ENCODE measurements around the gene STMN3. TPM values are rescaled to one million over a fixed set of nuclear protein-coding genes. Genes with fewer than 3 reads are reported as not detected.

Gene STMN3
- total RNA-seq, 1 experiment from 2014 or later: 65.6 TPM

- POLR2A ChIA-PET: no interaction called here
- H3K4me1 Mint-ChIP-seq: peaks cover 9% of the 10 kb centered on the region
- H3K27me3 Mint-ChIP-seq (ENCODE audit: low read depth): no peaks in the 10 kb centered on the region
- TF ChIP-seq ZSCAN18 (CRISPR knock-in tag; IDR thresholded peaks at IDR 0.05): no peak
- TF ChIP-seq ZNF416 (CRISPR knock-in tag; IDR thresholded peaks at IDR 0.05): no peak
- no peak for TF ChIP-seq ZNF423 (CRISPR knock-in tag; IDR thresholded peaks at IDR 0.05)
- TF ChIP-seq NR1H2 (CRISPR knock-in tag; IDR thresholded peaks at IDR 0.05): no peak
- no peak for ATAC-seq
- H3K4me3 Mint-ChIP-seq: no peak overlapping the region
- no peak for DNase-seq (ENCODE audit: low spot score)
- CTCF ChIA-PET: no interaction called here
- H3K9me3 Mint-ChIP-seq: no peaks in the 10 kb centered on the region
- H3K27ac Mint-ChIP-seq: no peak overlapping the region
- no peaks in the 10 kb centered on the region for H3K36me3 Mint-ChIP-seq
These were observed 13.1 kb downstream of the STMN3 start for GRCh38 chr20:63640086-63640485.

GRCh38 chr20:63639093-63639975 lies 13.9 kb downstream of the STMN3 start:
- TF ChIP-seq USF1 (CRISPR knock-in tag; IDR thresholded peaks at IDR 0.05) (no peak), CREM (CRISPR knock-in tag; IDR thresholded peaks at IDR 0.05) (no peak), ZNF138 (CRISPR knock-in tag; conservative IDR thresholded peaks at IDR 0.05) (no peak), ZNF423 (CRISPR knock-in tag; IDR thresholded peaks at IDR 0.05) (no peak), CTCF (IDR thresholded peaks at IDR 0.05) (no peak), ZBTB43 (CRISPR knock-in tag; IDR thresholded peaks at IDR 0.05) (no peak)
- Mint-ChIP-seq H3K36me3 (no peaks in the 10 kb centered on the region), H3K4me3 (no peak overlapping the region), H3K27me3 (ENCODE audit: low read depth) (no peaks in the 10 kb centered on the region), H3K9me3 (no peaks in the 10 kb centered on the region), H3K4me1 (peaks cover 9% of the 10 kb centered on the region), H3K27ac (peak overlapping the region; percentile 91; the same call in 1 of the 2 replicates)
- DNase-seq (ENCODE audit: low spot score) (no peak), ATAC-seq (no peak)
- ChIA-PET CTCF (no interaction called here), POLR2A (no interaction called here)

GRCh38 chr20:63636752-63637628 lies 16.2 kb downstream of the STMN3 start:
- peaks cover 7% of the 10 kb centered on the region for H3K27me3 Mint-ChIP-seq (ENCODE audit: low read depth)
- ATAC-seq (no peak), DNase-seq (ENCODE audit: low spot score) (no peak)
- no peaks in the 10 kb centered on the region for H3K9me3 Mint-ChIP-seq
- no peaks in the 10 kb centered on the region for H3K36me3 Mint-ChIP-seq
- no peak overlapping the region for H3K27ac Mint-ChIP-seq
- TF ChIP-seq ATF1 (CRISPR knock-in tag; IDR thresholded peaks at IDR 0.05) (no peak), ELF4 (CRISPR knock-in tag; IDR thresholded peaks at IDR 0.05; ENCODE audit: low read depth) (no peak), E2F1 (CRISPR knock-in tag; IDR thresholded peaks at IDR 0.05) (no peak), ZNF219 (CRISPR knock-in tag; IDR thresholded peaks at IDR 0.05; ENCODE audit: borderline replicate concordance) (no peak), ZNF416 (CRISPR knock-in tag; IDR thresholded peaks at IDR 0.05) (no peak), NFATC4 (CRISPR knock-in tag; IDR thresholded peaks at IDR 0.05) (no peak), OVOL2 (CRISPR knock-in tag; IDR thresholded peaks at IDR 0.05; ENCODE audit: borderline replicate concordance) (no peak), SP1 (CRISPR knock-in tag; conservative IDR thresholded peaks at IDR 0.05) (no peak), CREM (CRISPR knock-in tag; IDR thresholded peaks at IDR 0.05) (no peak), KAT7 (CRISPR knock-in tag; IDR thresholded peaks at IDR 0.05; ENCODE audit: borderline replicate concordance) (no peak)
- ChIA-PET POLR2A (no interaction called here), CTCF (no interaction called here)
- peaks cover 5% of the 10 kb centered on the region for H3K4me1 Mint-ChIP-seq
- H3K4me3 Mint-ChIP-seq: no peak overlapping the region

Measured in WTC11 (cell line).